SJCRH30 (cell line): ENCODE results near the gene CANT1. TPM values are rescaled to one million over a fixed set of nuclear protein-coding genes. Genes with fewer than 3 reads are reported as not detected.
"Not testable (repeated sequence)": the region's sequence is repeated elsewhere in the genome, so short reads cannot be mapped to it uniquely, and the experiment has no call there.

ENCODE experiments used
- DNase-seq, 2 experiments: peaks; one replicate each; pipeline ENCODE4 v3.0.0-alpha.2; 2015 to 2020
- H3K27ac ChIP-seq: fragments of 250-450 bp; sonication (Bioruptor Pico); 2 replicates; pipeline ENCODE4 v1.5.1; 2020; ENCODE audit warnings: mild to moderate bottlenecking, moderate library complexity
- H3K27me3 ChIP-seq: fragments of 250-450 bp; sonication (Bioruptor Pico); 2 replicates; pipeline ENCODE4 v1.5.1; 2020; ENCODE audit warnings: mild to moderate bottlenecking, moderate library complexity
- H3K36me3 ChIP-seq: fragments of 250-450 bp; sonication (Bioruptor Pico); 2 replicates; pipeline ENCODE4 v1.5.1; 2020; ENCODE audit warnings: mild to moderate bottlenecking, moderate library complexity
- H3K4me1 ChIP-seq: fragments of 250-450 bp; sonication (Bioruptor Pico); 2 replicates; pipeline ENCODE4 v1.5.1; 2020; ENCODE audit warnings: mild to moderate bottlenecking, moderate library complexity
- H3K4me3 ChIP-seq: fragments of 250-450 bp; sonication (Bioruptor Pico); 2 replicates; pipeline ENCODE4 v1.5.1; 2020; ENCODE audit warnings: mild to moderate bottlenecking, moderate library complexity
- H3K9me3 ChIP-seq: fragments of 250-450 bp; sonication (Bioruptor Pico); replicated peaks from 2 replicates; pipeline ENCODE4 v1.5.1; 2020; ENCODE audit warnings: mild to moderate bottlenecking, moderate library complexity
- total RNA-seq: library from RNA; depleted of rRNA; stranded (reverse); fragments of >200 nt; shearing (Covaris generic); gene quantifications from 2 replicates; pipeline ENCODE4 v1.2.3, GENCODE V29; 2014

Gene CANT1
- total RNA-seq, 1 experiment from 2014 or later = 98.6 TPM

- peak; percentile 79 to 80 for DNase-seq
- H3K4me3 ChIP-seq = no peak overlapping the region
- H3K36me3 ChIP-seq = no peaks in the 10 kb centered on the region
- H3K9me3 ChIP-seq = no peaks in the 10 kb centered on the region
- no peaks in the 10 kb centered on the region for H3K27me3 ChIP-seq
- H3K4me1 ChIP-seq = peaks cover 18% of the 10 kb centered on the region; the same call in 1 of the 2 replicates
- H3K27ac ChIP-seq = peak overlapping the region; percentile 9; the same call in 1 of the 2 replicates
These were observed 42.5 kb downstream of the CANT1 start for GRCh38 chr17:78966910-78967600.

DNA sequence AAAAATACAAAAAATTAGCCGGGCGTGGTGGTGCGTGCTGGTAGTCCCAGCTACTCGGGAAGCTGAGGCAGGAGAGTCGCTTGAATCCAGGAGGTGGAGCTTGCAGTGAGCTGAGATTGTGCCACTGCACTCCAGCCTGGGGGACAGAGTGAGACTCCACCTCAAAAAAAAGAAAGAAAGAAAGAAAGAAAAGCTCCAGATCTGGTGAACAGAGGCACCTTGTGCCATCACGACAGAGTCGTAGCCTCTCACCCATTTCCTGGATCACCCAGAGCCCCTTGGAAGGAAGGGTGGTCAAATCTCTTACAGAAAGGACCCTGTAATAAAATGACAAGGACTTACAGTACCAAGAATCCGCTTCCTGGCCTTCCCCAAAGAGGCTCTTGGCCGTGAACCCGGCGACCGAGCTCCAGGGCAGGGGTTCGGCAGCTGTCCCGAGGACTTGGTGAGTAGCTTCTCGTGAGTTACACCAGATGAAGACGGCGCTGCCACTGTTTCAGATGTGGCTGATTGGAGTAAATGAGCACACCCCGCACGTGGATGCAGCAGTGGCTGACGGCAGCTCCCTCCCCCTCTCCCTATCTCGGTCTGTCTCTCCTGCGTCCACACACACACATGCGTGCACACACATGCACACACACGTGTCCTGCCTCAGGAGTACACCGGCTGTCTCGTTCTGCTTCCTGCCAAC is 43.3 kb downstream of the CANT1 start:
- Histone ChIP-seq H3K27me3 (no peaks in the 10 kb centered on the region), H3K27ac (peak overlapping the region; percentile 9; the same call in 1 of the 2 replicates)

DNA sequence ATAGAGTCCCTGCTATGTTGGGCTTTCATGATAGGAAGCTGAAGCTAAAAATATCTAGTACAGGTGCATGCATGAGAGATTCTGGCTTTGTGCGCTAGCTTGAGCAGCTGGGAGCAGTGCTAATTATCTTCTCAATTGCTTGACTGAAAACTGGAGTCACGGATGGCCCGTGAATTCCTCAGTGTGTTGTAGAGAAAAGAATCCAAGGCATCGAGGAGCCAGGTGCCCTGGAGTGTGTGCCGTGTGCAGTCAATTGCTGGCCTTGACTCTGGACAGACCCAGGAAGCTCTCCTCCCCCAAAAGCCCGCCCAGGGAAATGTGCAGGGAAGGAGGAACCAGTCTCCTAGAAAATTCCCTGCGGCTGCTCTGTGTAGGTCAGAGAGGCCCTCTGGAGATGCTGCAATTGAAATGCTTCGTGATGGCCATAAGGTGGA is 44.1 kb downstream of the CANT1 start:
- no peak overlapping the region for H3K27ac ChIP-seq
- H3K36me3 ChIP-seq = no peaks in the 10 kb centered on the region
- no peaks in the 10 kb centered on the region for H3K27me3 ChIP-seq
- H3K9me3 ChIP-seq = no peaks in the 10 kb centered on the region
- H3K4me1 ChIP-seq = peaks cover 18% of the 10 kb centered on the region; the same call in 1 of the 2 replicates
- DNase-seq = no peak
- no peak overlapping the region for H3K4me3 ChIP-seq

More for the DNA sequence above, 43.3 kb downstream of the CANT1 start:
- DNase-seq = no peak
- Histone ChIP-seq H3K36me3 (no peaks in the 10 kb centered on the region), H3K4me1 (peaks cover 18% of the 10 kb centered on the region; the same call in 1 of the 2 replicates), H3K4me3 (no peak overlapping the region), H3K9me3 (no peaks in the 10 kb centered on the region)

GRCh38 chr17:78963378-78963777 is 46.2 kb downstream of the CANT1 start:
- Histone ChIP-seq H3K4me3 (no peak overlapping the region), H3K27me3 (no peaks in the 10 kb centered on the region), H3K27ac (no peak overlapping the region), H3K36me3 (no peaks in the 10 kb centered on the region), H3K4me1 (peaks cover 18% of the 10 kb centered on the region; the same call in 1 of the 2 replicates), H3K9me3 (no peaks in the 10 kb centered on the region)
- no peak for DNase-seq

GRCh38 chr17:78962984-78963348 is 46.6 kb downstream of the CANT1 start:
- H3K36me3 ChIP-seq, H3K9me3 ChIP-seq, H3K4me3 ChIP-seq, DNase-seq, H3K27ac ChIP-seq, H3K27me3 ChIP-seq: not testable (repeated sequence)
- peaks cover 18% of the 10 kb centered on the region; the same call in 1 of the 2 replicates for H3K4me1 ChIP-seq

DNA sequence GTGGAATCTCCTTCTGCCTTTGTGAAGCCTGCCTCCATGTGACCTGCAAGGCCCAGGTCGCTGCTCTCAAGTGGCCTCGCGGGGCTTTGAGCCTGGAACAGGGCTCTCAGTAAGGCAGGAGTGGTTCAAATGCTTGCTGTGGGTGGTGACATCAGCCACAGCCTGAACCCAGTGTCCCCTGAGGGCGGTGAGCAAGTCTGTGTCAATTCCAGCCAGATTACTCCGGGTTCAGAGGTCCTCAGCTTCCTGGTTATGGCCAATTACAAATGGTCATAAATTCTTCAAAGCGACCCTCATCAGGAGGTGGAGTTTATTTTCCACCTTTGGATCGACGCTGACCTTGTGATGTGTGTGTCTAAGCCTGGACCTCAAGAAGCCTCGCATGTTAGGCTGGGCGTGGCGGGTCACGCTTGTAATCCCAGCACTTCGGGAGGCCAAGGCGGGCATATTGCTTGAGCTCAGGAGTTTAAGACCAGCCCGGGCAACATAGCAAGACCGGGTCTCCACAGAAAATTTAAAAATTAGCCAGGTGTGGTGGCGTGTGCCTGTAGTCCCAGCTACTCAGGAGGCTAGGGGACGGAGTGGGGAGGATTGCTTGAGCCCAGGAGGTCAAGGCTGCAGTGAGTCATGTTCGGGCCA is 47.1 kb downstream of the CANT1 start:
- no peak overlapping the region for H3K27ac ChIP-seq
- peak; percentile 51 to 58 for DNase-seq
- H3K4me1 ChIP-seq = peaks cover 16% of the 10 kb centered on the region; the same call in 1 of the 2 replicates
- H3K4me3 ChIP-seq = no peak overlapping the region
- no peaks in the 10 kb centered on the region for H3K9me3 ChIP-seq
- no peaks in the 10 kb centered on the region for H3K27me3 ChIP-seq
- no peaks in the 10 kb centered on the region for H3K36me3 ChIP-seq

DNA sequence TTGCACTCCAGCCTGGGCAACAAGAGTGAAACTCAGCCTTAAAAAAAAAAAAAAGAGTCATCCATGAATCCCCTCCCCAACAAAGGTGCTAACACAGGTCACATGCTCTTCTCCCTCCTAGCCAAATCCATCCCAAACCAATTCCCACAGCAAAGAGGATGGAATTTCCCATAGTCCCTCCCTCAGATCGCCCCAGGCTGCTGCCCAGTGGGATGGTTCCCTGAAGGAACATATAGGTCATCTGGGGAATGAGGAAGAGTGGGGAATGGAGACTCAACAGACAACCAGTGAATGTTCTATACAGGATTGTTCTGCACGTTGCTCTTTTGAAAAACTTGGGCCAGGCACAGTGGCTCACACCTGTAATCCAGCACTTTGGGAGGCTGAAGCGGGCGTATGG is 48.0 kb downstream of the CANT1 start:
- DNase-seq = no peak
- peaks cover 7% of the 10 kb centered on the region; the same call in 1 of the 2 replicates for H3K4me1 ChIP-seq
- H3K9me3 ChIP-seq = no peaks in the 10 kb centered on the region
- no peaks in the 10 kb centered on the region for H3K36me3 ChIP-seq
- H3K4me3 ChIP-seq = no peak overlapping the region
- H3K27ac ChIP-seq = no peak overlapping the region
- H3K27me3 ChIP-seq = no peaks in the 10 kb centered on the region

- H3K4me3 ChIP-seq = no peak overlapping the region
- H3K27me3 ChIP-seq = no peaks in the 10 kb centered on the region
- H3K9me3 ChIP-seq = no peaks in the 10 kb centered on the region
- peaks cover 7% of the 10 kb centered on the region; the same call in 1 of the 2 replicates for H3K4me1 ChIP-seq
- H3K36me3 ChIP-seq = no peaks in the 10 kb centered on the region
- H3K27ac ChIP-seq = no peak overlapping the region
- no peak for DNase-seq
These were observed 48.6 kb downstream of the CANT1 start for GRCh38 chr17:78960928-78961327.

GRCh38 chr17:78959803-78960202 is 49.8 kb downstream of the CANT1 start:
- no peak overlapping the region for H3K27ac ChIP-seq
- no peak overlapping the region for H3K4me3 ChIP-seq
- no peaks in the 10 kb centered on the region for H3K27me3 ChIP-seq
- peaks cover 7% of the 10 kb centered on the region; the same call in 1 of the 2 replicates for H3K4me1 ChIP-seq
- no peaks in the 10 kb centered on the region for H3K36me3 ChIP-seq
- no peak for DNase-seq
- H3K9me3 ChIP-seq = no peaks in the 10 kb centered on the region

DNA sequence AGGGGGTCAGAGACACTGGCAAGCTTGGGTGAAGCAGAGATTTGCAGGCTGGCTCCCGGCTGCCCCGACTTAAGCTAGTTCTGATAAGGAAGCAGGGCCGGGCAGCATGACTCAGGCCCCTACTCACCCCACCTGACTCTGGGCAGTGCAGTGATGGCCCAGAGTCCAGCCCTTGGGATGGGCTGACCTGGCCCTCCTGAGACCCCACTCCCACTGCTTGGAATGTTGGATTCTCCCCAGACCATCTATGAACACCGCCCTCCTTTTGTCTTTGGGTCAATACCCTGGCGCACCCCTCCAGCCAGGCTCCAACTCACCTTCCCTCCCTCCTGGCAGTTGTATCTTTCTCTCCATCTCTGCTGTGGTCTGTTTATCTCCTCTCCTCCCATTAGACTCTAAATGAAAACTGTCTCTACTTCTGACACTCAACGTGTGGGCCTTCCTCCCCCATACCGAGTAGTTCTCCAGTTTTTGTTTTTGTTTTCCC is 50.9 kb downstream of the CANT1 start:
- no peak for DNase-seq

DNA sequence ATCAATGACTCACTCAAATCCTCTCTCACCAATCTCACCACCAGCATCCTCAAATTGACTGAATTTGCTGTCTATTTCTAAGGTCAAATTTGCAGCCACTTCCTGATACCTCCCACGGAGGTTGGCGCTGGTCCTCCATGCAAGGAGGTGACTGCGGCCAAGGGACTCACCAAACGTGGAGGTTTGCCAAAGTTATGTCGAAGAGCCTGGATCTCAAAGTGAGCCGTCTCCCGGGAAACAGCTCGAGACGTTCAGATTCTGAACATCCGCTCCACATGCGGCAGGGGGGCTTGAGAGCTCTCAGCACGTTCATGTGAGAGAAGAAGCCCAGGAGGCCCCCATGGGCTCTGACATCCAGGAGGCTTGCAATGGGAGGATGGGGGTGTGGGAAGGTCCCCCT is 52.4 kb downstream of the CANT1 start:
- Histone ChIP-seq H3K4me1 (peaks cover 10% of the 10 kb centered on the region), H3K27ac (no peak overlapping the region), H3K9me3 (no peaks in the 10 kb centered on the region), H3K36me3 (no peaks in the 10 kb centered on the region), H3K4me3 (no peak overlapping the region), H3K27me3 (no peaks in the 10 kb centered on the region)
- DNase-seq = no peak

More for the DNA sequence above, 50.9 kb downstream of the CANT1 start:
- Histone ChIP-seq H3K9me3 (no peaks in the 10 kb centered on the region), H3K4me1 (peaks cover 7% of the 10 kb centered on the region; the same call in 1 of the 2 replicates), H3K27ac (no peak overlapping the region), H3K27me3 (no peaks in the 10 kb centered on the region), H3K36me3 (no peaks in the 10 kb centered on the region), H3K4me3 (no peak overlapping the region)

DNA sequence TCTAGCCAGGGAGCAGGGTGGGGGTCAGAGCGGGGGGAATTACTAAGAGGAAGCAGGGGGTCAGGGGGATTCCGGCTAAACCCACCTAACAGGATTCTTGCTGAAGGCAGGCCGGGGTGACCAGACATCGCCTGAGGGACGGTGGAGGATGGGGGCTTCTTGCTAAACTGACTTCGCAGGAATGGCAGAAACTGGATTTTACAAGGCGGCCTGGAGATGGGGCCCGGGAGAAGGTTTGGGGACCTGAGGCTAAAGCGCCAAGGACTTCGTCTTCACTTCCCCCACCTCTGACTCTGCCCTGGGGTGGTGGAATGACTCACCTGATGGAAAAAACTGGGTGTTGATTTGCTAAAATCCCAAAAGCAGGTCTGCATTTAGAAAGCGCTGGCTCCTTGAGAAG is 53.3 kb downstream of the CANT1 start:
- Histone ChIP-seq H3K27ac (no peak overlapping the region), H3K4me1 (peaks cover 10% of the 10 kb centered on the region), H3K27me3 (no peaks in the 10 kb centered on the region), H3K36me3 (no peaks in the 10 kb centered on the region), H3K9me3 (0 out of 2 replicates have a peak, but pooled peaks cover 2% of the 10 kb centered on the region), H3K4me3 (no peak overlapping the region)
- DNase-seq = no peak

GRCh38 chr17:78954684-78955083 is 54.9 kb downstream of the CANT1 start:
- H3K4me1 ChIP-seq = peaks cover 10% of the 10 kb centered on the region
- no peak for DNase-seq
- H3K27me3 ChIP-seq = no peaks in the 10 kb centered on the region
- H3K9me3 ChIP-seq = peaks cover 13% of the 10 kb centered on the region
- no peaks in the 10 kb centered on the region for H3K36me3 ChIP-seq
- H3K27ac ChIP-seq = no peak overlapping the region
- H3K4me3 ChIP-seq = no peak overlapping the region

DNA sequence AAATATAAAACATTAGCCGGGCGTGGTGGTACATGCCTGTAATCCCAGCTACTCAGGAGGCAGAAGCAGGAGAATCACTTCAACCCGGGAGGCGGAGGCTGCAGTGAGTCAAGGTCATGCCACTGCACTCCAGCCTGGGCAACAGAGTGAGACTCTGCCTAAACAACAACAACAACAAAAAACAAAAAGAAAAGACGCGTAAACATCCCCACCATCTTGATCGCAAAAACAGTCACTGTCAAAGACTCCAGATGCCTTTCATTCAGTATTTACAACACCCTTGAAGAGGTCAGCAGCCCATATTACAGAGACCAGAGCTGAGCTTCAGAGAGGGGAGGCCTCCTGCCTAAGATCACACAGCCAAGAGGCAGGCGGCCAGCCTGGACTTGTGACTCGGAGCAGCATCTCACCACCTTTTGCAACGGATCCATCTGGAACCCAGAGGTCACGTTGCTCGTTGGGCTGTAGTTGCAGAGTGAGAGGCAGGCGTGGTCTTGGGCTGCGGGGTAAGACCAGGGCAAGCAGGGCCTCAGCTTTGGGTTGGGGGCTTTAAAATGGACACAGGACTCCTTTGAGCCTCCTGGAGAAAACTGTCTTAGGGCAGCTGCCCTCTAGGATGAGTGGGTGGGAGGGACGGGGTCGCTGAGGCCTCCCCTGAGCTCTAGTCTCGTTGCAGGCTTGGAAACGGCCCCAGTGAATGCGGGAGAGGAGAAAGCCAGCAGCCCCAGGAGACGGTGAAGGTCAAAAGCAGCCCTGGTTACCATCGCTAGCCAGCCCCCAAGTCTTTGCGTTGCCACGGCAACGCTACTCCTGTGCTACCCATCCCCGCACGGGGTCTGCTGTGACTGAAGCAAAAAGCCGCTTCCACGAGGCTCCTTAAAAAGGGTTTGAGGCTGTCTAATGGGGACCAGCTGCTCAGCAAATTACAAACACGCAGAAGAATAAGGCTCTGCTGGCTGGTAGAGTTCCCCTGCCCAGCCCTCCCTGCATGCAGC is 55.9 kb downstream of the CANT1 start:
- Histone ChIP-seq H3K4me1 (peaks cover 10% of the 10 kb centered on the region), H3K36me3 (no peaks in the 10 kb centered on the region), H3K4me3 (no peak overlapping the region), H3K27me3 (no peaks in the 10 kb centered on the region), H3K9me3 (peaks cover 13% of the 10 kb centered on the region), H3K27ac (no peak overlapping the region)
- DNase-seq = no peak
